ENCODE results near the gene PTPRM.

- TF ChIP-seq POLR2AphosphoS5 (IDR thresholded peaks at IDR 0.05) (no peak), CTCF (IDR thresholded peaks at IDR 0.05) (no peak)
Observed at GRCh38 chr18:7733642-7734041, 166.5 kb downstream of the PTPRM start.

All from gastroesophageal sphincter (tissue), 3 donors.